Astrocyte (in vitro differentiated cells and primary cell): ENCODE results near the gene RBM19. TPM values are rescaled to one million over a fixed set of nuclear protein-coding genes. Genes with fewer than 3 reads are reported as not detected.

Experiments
- DNase-seq: peaks from one replicate; pipeline ENCODE4 v3.0.0-alpha.2; 2010; ENCODE audit warnings: low read depth
- FAIRE-seq: peaks from 2 replicates; lab custom pipeline; 2011; peaks lifted over from hg19 to GRCh38; lab: Jason Lieb, UNC
- H2AFZ ChIP-seq: 2 replicates; pipeline ENCODE4 v1.6.0; 2012; ENCODE audit warnings: low read depth, low read length, inconsistent platforms
- H3K27ac ChIP-seq: 2 replicates; pipeline ENCODE4 v1.5.1; 2011; ENCODE audit warnings: low read depth, low read length, inconsistent platforms
- H3K27me3 ChIP-seq: 2 replicates; pipeline ENCODE4 v1.6.0; 2011; ENCODE audit warnings: low read length, inconsistent platforms; ENCODE audit not compliant: insufficient read depth
- H3K36me3 ChIP-seq: 2 replicates; pipeline ENCODE4 v1.5.1; 2011; ENCODE audit warnings: low read length, inconsistent platforms; ENCODE audit not compliant: insufficient read depth
- H3K4me1 ChIP-seq: 2 replicates; pipeline ENCODE4 v1.5.1; 2011; ENCODE audit warnings: low read length, inconsistent platforms; ENCODE audit not compliant: insufficient read depth
- H3K4me2 ChIP-seq: 2 replicates; pipeline ENCODE4 v1.6.0; 2012; ENCODE audit warnings: low read length, inconsistent platforms
- H3K4me3 ChIP-seq: 2 replicates; pipeline ENCODE4 v1.5.1; 2011; ENCODE audit warnings: low read depth, mild to moderate bottlenecking, low read length, inconsistent platforms; ENCODE audit not compliant: insufficient read depth
- H3K79me2 ChIP-seq: 2 replicates; pipeline ENCODE4 v1.6.0; 2012; ENCODE audit warnings: mild to moderate bottlenecking, low read length, inconsistent platforms; ENCODE audit not compliant: insufficient read depth
- H3K9ac ChIP-seq: 2 replicates; pipeline ENCODE4 v1.6.0; 2012; ENCODE audit warnings: mild to moderate bottlenecking, low read length, inconsistent platforms
- H3K9me3 ChIP-seq: 2 replicates; pipeline ENCODE4 v1.5.1; 2012; ENCODE audit warnings: low read depth, mild to moderate bottlenecking, low read length, inconsistent platforms; ENCODE audit not compliant: insufficient read depth
- H4K20me1 ChIP-seq: 2 replicates; pipeline ENCODE4 v1.6.0; 2012; ENCODE audit warnings: low read length, inconsistent platforms; ENCODE audit not compliant: insufficient read depth
- H3K27ac Mint-ChIP-seq: one replicate; pipeline ENCODE4 v1.8.0; 2021; ENCODE audit warnings: mild to moderate bottlenecking, mixed read lengths; ENCODE audit not compliant: unreplicated experiment
- H3K27me3 Mint-ChIP-seq: one replicate; pipeline ENCODE4 v1.8.0; 2021; ENCODE audit warnings: low read depth, mixed read lengths; ENCODE audit not compliant: unreplicated experiment
- H3K36me3 Mint-ChIP-seq: one replicate; pipeline ENCODE4 v1.8.0; 2021; ENCODE audit warnings: low read depth, mixed read lengths; ENCODE audit not compliant: unreplicated experiment
- H3K4me1 Mint-ChIP-seq: one replicate; pipeline ENCODE4 v1.8.0; 2021; ENCODE audit warnings: low read depth, mixed read lengths; ENCODE audit not compliant: unreplicated experiment
- H3K4me3 Mint-ChIP-seq: one replicate; pipeline ENCODE4 v1.8.0; 2021; ENCODE audit warnings: mild to moderate bottlenecking, moderate library complexity, mixed read lengths; ENCODE audit not compliant: unreplicated experiment
- H3K9me3 Mint-ChIP-seq: one replicate; pipeline ENCODE4 v1.8.0; 2021; ENCODE audit warnings: mild to moderate bottlenecking, mixed read lengths; ENCODE audit not compliant: unreplicated experiment
- CTCF ChIP-seq: IDR thresholded peaks from 2 replicates; pipeline ENCODE4 v1.5.1; 2011; ENCODE audit warnings: low read depth, mild to moderate bottlenecking, inconsistent platforms, low read length, moderate library complexity; ENCODE audit not compliant: insufficient read depth
- EZH2 ChIP-seq: IDR thresholded peaks from 2 replicates; pipeline ENCODE4 v1.6.1; 2012; ENCODE audit warnings: mild to moderate bottlenecking, low read length, inconsistent platforms; ENCODE audit not compliant: insufficient read depth
- total RNA-seq: library from RNA; stranded (reverse); gene quantifications from 2 replicates; pipeline ENCODE4 v1.2.1, GENCODE V29; 2021

The RBM19 gene
- total RNA-seq, 1 donor from 2014 or later, result 32.3 TPM

DNA sequence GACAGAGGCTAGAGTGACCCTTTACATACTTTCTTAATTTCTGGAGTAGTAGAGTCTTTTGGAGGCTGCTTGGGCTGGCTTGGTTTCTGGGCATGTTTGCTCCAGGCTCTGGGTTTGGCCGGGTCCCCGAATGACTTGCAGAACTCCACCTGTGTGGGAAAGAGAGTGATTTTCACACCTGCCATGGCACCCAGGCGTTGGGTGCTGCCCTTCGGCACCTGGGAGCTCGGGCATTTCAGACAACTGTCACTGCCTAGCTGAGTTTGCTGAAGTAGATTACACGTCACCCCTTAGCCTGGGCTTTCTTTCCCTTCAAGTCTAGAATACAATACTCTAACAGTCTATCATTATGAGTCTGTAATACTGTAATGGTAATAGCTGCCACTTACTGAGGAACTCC lies 6.1 kb downstream of the RBM19 start:
- DNase-seq (no peak), FAIRE-seq (no peak)
- Histone ChIP-seq H3K4me3 (no peak overlapping the region), H3K4me1 (peaks cover under 1% of the 10 kb centered on the region), H4K20me1 (peaks cover 4% of the 10 kb centered on the region), H3K9me3 (no peaks in the 10 kb centered on the region), H2AFZ (no peak overlapping the region), H3K27ac (no peak overlapping the region), H3K9ac (no peak overlapping the region), H3K36me3 (peaks cover 22% of the 10 kb centered on the region), H3K27me3 (no peaks in the 10 kb centered on the region), H3K4me2 (no peak overlapping the region), H3K79me2 (peaks cover 22% of the 10 kb centered on the region)
- peaks cover 11% of the 10 kb centered on the region for H3K36me3 Mint-ChIP-seq
- H3K9me3 Mint-ChIP-seq, result no peaks in the 10 kb centered on the region
- TF ChIP-seq EZH2, result no peak
- TF ChIP-seq CTCF, result no peak
- no peaks in the 10 kb centered on the region for H3K27me3 Mint-ChIP-seq
- H3K27ac Mint-ChIP-seq, result no peak overlapping the region
- no peak overlapping the region for H3K4me3 Mint-ChIP-seq
- H3K4me1 Mint-ChIP-seq, result peaks cover 5% of the 10 kb centered on the region

- no peaks in the 10 kb centered on the region for H3K27me3 Mint-ChIP-seq
- TF ChIP-seq EZH2 (no peak), CTCF (no peak)
- H3K36me3 Mint-ChIP-seq, result peaks cover 11% of the 10 kb centered on the region
These were observed 7.0 kb downstream of the RBM19 start for GRCh38 chr12:113959096-113959495.

GRCh38 chr12:113958108-113958507 lies 8.0 kb downstream of the RBM19 start:
- Histone ChIP-seq H4K20me1 (peaks cover 4% of the 10 kb centered on the region), H3K4me1 (no peaks in the 10 kb centered on the region), H3K4me3 (no peak overlapping the region), H3K36me3 (peaks cover 33% of the 10 kb centered on the region), H2AFZ (no peak overlapping the region), H3K27me3 (no peaks in the 10 kb centered on the region), H3K4me2 (no peak overlapping the region), H3K9me3 (no peaks in the 10 kb centered on the region), H3K27ac (no peak overlapping the region), H3K79me2 (peaks cover 4% of the 10 kb centered on the region), H3K9ac (no peak overlapping the region)
- Mint-ChIP-seq H3K4me3 (no peak overlapping the region), H3K36me3 (peaks cover 11% of the 10 kb centered on the region), H3K4me1 (peaks cover 5% of the 10 kb centered on the region), H3K27me3 (no peaks in the 10 kb centered on the region), H3K9me3 (no peaks in the 10 kb centered on the region), H3K27ac (no peak overlapping the region)
- TF ChIP-seq EZH2, result no peak
- TF ChIP-seq CTCF, result no peak
- FAIRE-seq, result no peak
- DNase-seq, result no peak

More at GRCh38 chr12:113959096-113959495, 7.0 kb downstream of the RBM19 start:
- Histone ChIP-seq H4K20me1 (peaks cover 4% of the 10 kb centered on the region), H3K4me2 (no peak overlapping the region), H2AFZ (no peak overlapping the region), H3K36me3 (peaks cover 29% of the 10 kb centered on the region), H3K27me3 (no peaks in the 10 kb centered on the region), H3K4me1 (no peaks in the 10 kb centered on the region), H3K79me2 (peaks cover 13% of the 10 kb centered on the region), H3K9me3 (no peaks in the 10 kb centered on the region), H3K27ac (no peak overlapping the region), H3K9ac (no peak overlapping the region), H3K4me3 (no peak overlapping the region)
- no peak overlapping the region for H3K4me3 Mint-ChIP-seq
- no peak overlapping the region for H3K27ac Mint-ChIP-seq
- no peak for DNase-seq
- peaks cover 5% of the 10 kb centered on the region for H3K4me1 Mint-ChIP-seq
- FAIRE-seq, result no peak
- no peaks in the 10 kb centered on the region for H3K9me3 Mint-ChIP-seq
